Testis (tissue), 3 donors: ENCODE data around the gene RTCA. TPM values are rescaled to one million over a fixed set of nuclear protein-coding genes. Genes with fewer than 3 reads are reported as not detected.
"Not testable (repeated sequence)": the region's sequence is repeated elsewhere in the genome, so short reads cannot be mapped to it uniquely, and the experiment has no call there.

ENCODE experiments used
- DNase-seq: peaks from one replicate; pipeline ENCODE4 v3.0.0-alpha.2; 2019
- H3K27ac ChIP-seq, 2 donors: fragments of 200-600 bp; sonication (generic); one replicate each; pipeline ENCODE4 v1.5.1; 2019
- H3K27me3 ChIP-seq: fragments of 200-600 bp; sonication (generic); one replicate; pipeline ENCODE4 v1.5.1; 2019
- H3K36me3 ChIP-seq: fragments of 200-600 bp; sonication (generic); one replicate; pipeline ENCODE4 v1.5.1; 2017; ENCODE audit warnings: low read depth; ENCODE audit errors: missing control alignments
- H3K4me1 ChIP-seq: fragments of 200-600 bp; sonication (generic); one replicate; pipeline ENCODE4 v1.5.1; 2019
- H3K4me3 ChIP-seq, 2 donors: fragments of 200-600 bp; sonication (generic); one replicate each; pipeline ENCODE4 v1.5.1; 2017 to 2019
- H3K9me3 ChIP-seq: fragments of 200-600 bp; sonication (generic); one replicate; pipeline ENCODE4 v1.5.1; 2017
- POLR2A ChIP-seq: fragments of 450-650 bp; IDR thresholded peaks from one replicate; pipeline ENCODE4 v1.6.1; 2017; ENCODE audit warnings: antibody characterized with exemption, mild to moderate bottlenecking, moderate library complexity
- WGBS, 2 donors: methylation state at CpG; one replicate each; pipeline ENCODE4 v1.1.5; 2018; 5-methylcytosine and 5-hydroxymethylcytosine counted together
- intact Hi-C: fragments of 100-400 bp; cut with DNase I; formaldehyde crosslinking; loops from one replicate; pipeline ENCODE4 v1.15.1; 2023; ENCODE audit warnings: low total_unique reads
- polyA plus RNA-seq: library from polyadenylated mRNA; stranded (reverse); fragments of 350-450 nt; fragmentation: Illumina TruSeq; extraction: RNeasy Lipid Tissue Mini Kit (QIAGEN cat#74804); gene quantifications from one replicate; pipeline ENCODE4 v1.2.3, GENCODE V29; 2014; ENCODE audit warnings: low read depth, low replicate concordance; ENCODE audit not compliant: insufficient read depth
- total RNA-seq, 2 donors: library from RNA; depleted of rRNA; stranded (reverse); fragments of >200 nt; gene quantifications; one replicate each; pipeline ENCODE4 v1.2.3, GENCODE V29; 2016
- TF ChIP-seq, protein P1 (sequence below), 3 experiments: fragments of 450-650 bp in 2 of 3; fragments of 200-600 bp in 1 of 3; sonication (generic) in 1 of 3; IDR thresholded peaks; one replicate each; pipeline ENCODE4 v1.5.1; 2016 to 2019; ENCODE audit warnings: antibody characterized with exemption in 3 of 3, mild to moderate bottlenecking in 2 of 3, moderate library complexity in 1 of 3

Gene RTCA
- total and polyA plus RNA-seq, 3 donors from 2014 or later = 20.9 to 30.0 (median 24.2) TPM

DNA sequence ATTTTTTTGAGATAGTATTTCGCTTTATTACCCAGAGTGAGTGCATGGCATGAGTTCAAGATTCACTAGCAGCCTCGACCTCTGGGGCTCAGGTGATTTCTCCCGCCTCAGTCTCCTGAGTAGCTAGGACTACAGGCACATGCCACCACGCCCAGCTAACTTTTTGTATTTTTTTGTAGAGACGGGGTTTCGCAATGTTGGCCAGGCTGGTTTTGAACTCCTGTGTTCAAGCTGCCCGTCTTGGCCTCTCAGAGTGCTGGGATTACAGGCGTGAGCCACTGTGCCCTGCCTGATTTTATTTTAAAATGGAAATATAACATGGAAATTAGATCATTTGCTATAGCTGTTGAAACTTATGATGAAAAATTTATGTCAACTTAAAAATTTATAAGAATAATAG lies 30.1 kb downstream of the RTCA start:
- Histone ChIP-seq H3K4me1 (no peaks in the 10 kb centered on the region), H3K9me3 (no peaks in the 10 kb centered on the region), H3K4me3 (no peak overlapping the region), H3K27me3 (no peaks in the 10 kb centered on the region), H3K27ac (no peak overlapping the region), H3K36me3 (no peaks in the 10 kb centered on the region)
- intact Hi-C loops = no loop called here
- 91 to 92% methylated on average over 8 of the region's 8 CpGs for WGBS, 2 donors
- TF ChIP-seq, protein P1, sequence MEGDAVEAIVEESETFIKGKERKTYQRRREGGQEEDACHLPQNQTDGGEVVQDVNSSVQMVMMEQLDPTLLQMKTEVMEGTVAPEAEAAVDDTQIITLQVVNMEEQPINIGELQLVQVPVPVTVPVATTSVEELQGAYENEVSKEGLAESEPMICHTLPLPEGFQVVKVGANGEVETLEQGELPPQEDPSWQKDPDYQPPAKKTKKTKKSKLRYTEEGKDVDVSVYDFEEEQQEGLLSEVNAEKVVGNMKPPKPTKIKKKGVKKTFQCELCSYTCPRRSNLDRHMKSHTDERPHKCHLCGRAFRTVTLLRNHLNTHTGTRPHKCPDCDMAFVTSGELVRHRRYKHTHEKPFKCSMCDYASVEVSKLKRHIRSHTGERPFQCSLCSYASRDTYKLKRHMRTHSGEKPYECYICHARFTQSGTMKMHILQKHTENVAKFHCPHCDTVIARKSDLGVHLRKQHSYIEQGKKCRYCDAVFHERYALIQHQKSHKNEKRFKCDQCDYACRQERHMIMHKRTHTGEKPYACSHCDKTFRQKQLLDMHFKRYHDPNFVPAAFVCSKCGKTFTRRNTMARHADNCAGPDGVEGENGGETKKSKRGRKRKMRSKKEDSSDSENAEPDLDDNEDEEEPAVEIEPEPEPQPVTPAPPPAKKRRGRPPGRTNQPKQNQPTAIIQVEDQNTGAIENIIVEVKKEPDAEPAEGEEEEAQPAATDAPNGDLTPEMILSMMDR (IDR thresholded peaks at IDR 0.05) = no peak
- TF ChIP-seq POLR2A = no peak
- no peak for DNase-seq

DNA sequence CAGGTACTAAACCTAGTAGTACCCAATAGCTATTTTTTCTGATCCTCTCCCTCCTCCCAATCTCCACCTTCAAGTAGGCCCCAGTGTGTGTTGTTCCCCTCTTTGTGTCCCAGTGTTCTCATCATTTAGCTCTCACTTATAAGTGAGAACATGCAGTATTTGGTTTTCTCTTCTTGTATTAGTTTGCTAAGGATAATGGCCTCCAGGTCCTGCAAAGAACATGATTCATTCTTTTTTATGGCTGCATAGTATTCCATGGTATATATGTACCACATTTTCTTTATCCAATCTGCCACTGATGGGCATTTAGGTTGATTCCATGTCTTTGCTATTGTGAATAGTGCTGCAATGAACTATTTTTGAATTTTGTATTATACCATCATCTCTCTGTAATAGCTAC lies 31.0 kb downstream of the RTCA start:
- DNase-seq, intact Hi-C loops, H3K4me3 ChIP-seq: not testable (repeated sequence)

DNA sequence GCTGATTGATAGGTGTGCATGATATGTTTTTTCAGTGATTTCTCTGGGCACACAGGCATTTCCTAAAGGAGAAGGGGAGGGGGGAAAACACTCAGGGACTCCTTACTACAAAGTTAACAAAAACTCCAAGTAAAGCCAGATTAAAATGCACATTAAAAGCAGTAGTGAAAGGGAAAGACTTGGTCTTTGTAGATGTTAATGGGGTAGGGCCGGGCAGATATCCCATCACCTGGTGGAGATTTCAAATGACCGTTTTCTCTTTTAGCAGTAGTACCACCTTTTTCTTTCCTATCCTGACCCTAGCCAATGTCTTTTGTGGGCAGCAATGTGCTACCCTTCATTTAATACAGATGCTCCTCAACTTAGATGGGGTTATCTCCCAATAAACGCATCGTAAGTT lies 32.5 kb downstream of the RTCA start:
- WGBS, 2 donors = 85 to 88% methylated on average over 4 of the region's 4 CpGs
- H3K36me3 ChIP-seq = no peaks in the 10 kb centered on the region
- no peaks in the 10 kb centered on the region for H3K27me3 ChIP-seq
- H3K4me3 ChIP-seq = no peak overlapping the region
- no peaks in the 10 kb centered on the region for H3K4me1 ChIP-seq
- no peak overlapping the region for H3K27ac ChIP-seq
- H3K9me3 ChIP-seq = no peaks in the 10 kb centered on the region
- no peak for DNase-seq
- TF ChIP-seq, protein P1 (IDR thresholded peaks at IDR 0.05) = no peak
- no peak for TF ChIP-seq POLR2A
- intact Hi-C loops = no loop called here

More for the DNA sequence above, 31.0 kb downstream of the RTCA start:
- not testable (repeated sequence) for H3K36me3 ChIP-seq, H3K4me1 ChIP-seq, H3K27me3 ChIP-seq, H3K9me3 ChIP-seq, H3K27ac ChIP-seq

DNA sequence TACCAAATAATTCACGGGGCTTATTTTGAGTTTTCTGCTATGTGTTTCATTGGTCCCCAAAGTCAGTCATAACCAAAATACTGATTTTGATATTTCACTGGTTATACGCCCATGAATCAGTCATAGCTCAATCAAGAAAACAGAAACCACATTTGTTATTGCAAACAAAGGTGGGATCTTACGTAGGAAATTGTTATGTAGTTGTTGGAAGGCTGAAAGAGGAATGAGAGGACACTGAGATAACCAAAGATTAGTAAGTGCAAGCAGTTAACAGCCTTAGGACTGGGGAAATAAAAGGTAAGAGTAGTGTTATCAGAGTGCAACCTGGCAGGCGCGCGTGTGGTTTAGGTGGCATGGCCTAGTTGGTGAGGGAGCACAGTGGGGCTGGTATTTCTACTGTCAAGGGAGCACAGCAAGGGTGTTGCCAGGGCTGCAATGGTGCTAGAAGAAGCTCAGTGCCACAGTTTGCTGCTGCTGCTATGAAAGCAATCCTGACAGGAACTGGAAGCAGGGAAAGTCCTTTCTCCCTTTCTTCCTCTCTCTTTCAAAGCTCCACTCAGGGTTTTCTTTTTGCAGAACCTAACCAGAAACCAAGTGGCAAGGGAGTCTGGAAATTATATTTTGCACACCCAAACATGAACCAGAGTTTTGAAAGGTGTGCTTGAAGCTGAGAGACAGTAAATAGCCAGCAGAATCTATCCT lies 33.7 kb downstream of the RTCA start:
- Histone ChIP-seq H3K27me3 (no peaks in the 10 kb centered on the region), H3K4me3 (no peak overlapping the region), H3K9me3 (no peaks in the 10 kb centered on the region), H3K27ac (no peak overlapping the region), H3K4me1 (no peaks in the 10 kb centered on the region), H3K36me3 (no peaks in the 10 kb centered on the region)
- intact Hi-C loops = no loop called here
- DNase-seq = no peak
- TF ChIP-seq, protein P1 (IDR thresholded peaks at IDR 0.05) = no peak
- TF ChIP-seq POLR2A = no peak
- WGBS, 2 donors = 84 to 95% methylated on average over 6 of the region's 6 CpGs

DNA sequence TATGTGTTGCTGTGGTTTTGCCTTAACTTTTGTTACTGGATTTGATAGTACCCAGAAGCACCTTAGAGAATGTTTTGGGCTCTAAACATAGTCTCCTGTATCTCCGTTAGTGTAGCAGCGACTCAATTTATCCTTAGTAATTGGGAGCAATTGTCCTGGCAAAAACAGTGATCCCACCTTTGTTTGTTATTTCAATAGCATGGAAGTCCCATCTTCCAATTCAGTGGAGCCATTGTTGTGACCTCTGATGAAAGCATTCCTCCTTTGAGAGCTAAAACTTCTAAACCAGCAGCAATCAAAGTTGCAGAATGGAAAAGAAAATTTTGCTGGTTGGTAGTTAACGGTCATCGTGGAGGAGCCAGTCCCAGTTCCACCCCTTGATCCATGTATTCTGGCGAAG lies 34.7 kb downstream of the RTCA start:
- Histone ChIP-seq H3K9me3 (no peaks in the 10 kb centered on the region), H3K27ac (no peak overlapping the region), H3K27me3 (no peaks in the 10 kb centered on the region), H3K36me3 (no peaks in the 10 kb centered on the region), H3K4me3 (no peak overlapping the region), H3K4me1 (no peaks in the 10 kb centered on the region)
- intact Hi-C loops = no loop called here
- TF ChIP-seq, protein P1 (IDR thresholded peaks at IDR 0.05) = no peak
- no peak for TF ChIP-seq POLR2A
- 90 to 91% methylated on average over 5 of the region's 5 CpGs for WGBS, 2 donors
- no peak for DNase-seq
